RKO (cell line): ENCODE data around the gene DCDC2.
A peak's percentile ranks its signal among the peaks of the same experiment; 100 is the strongest.
"Not testable (repeated sequence)": the region's sequence is repeated elsewhere in the genome, so short reads cannot be mapped to it uniquely, and the experiment has no call there.

Experiments
- DNase-seq: peaks from one replicate; pipeline ENCODE4 v3.0.0-alpha.2; 2016; ENCODE audit warnings: low spot score

DCDC2 gene

GRCh38 chr6:24381476-24382219 is 23.8 kb upstream of the DCDC2 start:
- DNase-seq, result no peak

GRCh38 chr6:24378473-24379097 is 20.7 kb upstream of the DCDC2 start:
- DNase-seq, result no peak

GRCh38 chr6:24376871-24377270 is 19.0 kb upstream of the DCDC2 start:
- DNase-seq, result no peak

GRCh38 chr6:24374612-24375011 is 16.8 kb upstream of the DCDC2 start:
- no peak for DNase-seq

GRCh38 chr6:24365103-24365633 is 7.3 kb upstream of the DCDC2 start:
- DNase-seq, result not testable (repeated sequence)

- not testable (repeated sequence) for DNase-seq
These were observed 4.5 kb upstream of the DCDC2 start for GRCh38 chr6:24362363-24362762.

GRCh38 chr6:24359640-24360454 is 2.0 kb upstream of the DCDC2 start:
- peak; percentile 91 for DNase-seq

- DNase-seq, result no peak
These were observed 461 bp upstream of the DCDC2 start for GRCh38 chr6:24358219-24358821.

- no peak for DNase-seq
These were observed 1.4 kb downstream of the DCDC2 start for GRCh38 chr6:24356310-24356973.

- no peak for DNase-seq
These were observed 2.5 kb downstream of the DCDC2 start for GRCh38 chr6:24355393-24355792.

- DNase-seq, result no peak
These were observed 4.0 kb downstream of the DCDC2 start for GRCh38 chr6:24353861-24354260.

GRCh38 chr6:24352434-24352833 is 5.4 kb downstream of the DCDC2 start:
- DNase-seq, result no peak

- DNase-seq, result no peak
These were observed 12.9 kb downstream of the DCDC2 start for GRCh38 chr6:24344976-24345375.

- DNase-seq, result no peak
These were observed 16.6 kb downstream of the DCDC2 start for GRCh38 chr6:24340998-24341938.

GRCh38 chr6:24339932-24340331 is 17.9 kb downstream of the DCDC2 start:
- no peak for DNase-seq

- no peak for DNase-seq
These were observed 23.6 kb downstream of the DCDC2 start for GRCh38 chr6:24334285-24334684.

GRCh38 chr6:24332317-24332716 is 25.5 kb downstream of the DCDC2 start:
- peak; percentile 79 for DNase-seq

GRCh38 chr6:24330137-24330732 is 27.6 kb downstream of the DCDC2 start:
- DNase-seq, result no peak

- no peak for DNase-seq
These were observed 28.4 kb downstream of the DCDC2 start for GRCh38 chr6:24329451-24329850.

GRCh38 chr6:24329022-24329421 is 28.8 kb downstream of the DCDC2 start:
- DNase-seq, result peak; percentile 68
